ENCODE measurements around the gene FAIM2. TPM values are rescaled to one million over a fixed set of nuclear protein-coding genes. Genes with fewer than 3 reads are reported as not detected.
"Not testable (repeated sequence)": the region's sequence is repeated elsewhere in the genome, so short reads cannot be mapped to it uniquely, and the experiment has no call there.

FAIM2 gene
- polyA plus RNA-seq, 2 of the 4 experiments (the other 2 are of a cell fraction): 0.23 TPM; not detected in 1

- CTCF ChIA-PET: interaction anchor here (0.8 to 11.5 kb wide), 6 partner anchors 10 to 229 kb away, joined by 3 to 104 read pairs (median 8); no protein-coding TSS in a partner anchor
- Histone ChIP-seq H3K9me3 (no peaks in the 10 kb centered on the region), H3K4me1 (no peaks in the 10 kb centered on the region; the same call in 2 of the 3 replicates), H3K27ac (no peak overlapping the region), H3K4me3 (no peak overlapping the region), H3K4me2 (no peak overlapping the region)
- TF ChIP-seq HOXB5 (CRISPR knock-in tag; IDR thresholded peaks at IDR 0.05): no peak
- TF ChIP-seq RAD21 (conservative IDR thresholded peaks at IDR 0.05 in 1 of 2, IDR thresholded peaks at IDR 0.05 in 1 of 2): no peak
- DNase-seq (ENCODE audit: low read depth in 1 of 2, low spot score in 1 of 2): no peak
- no peak for FAIRE-seq
- 88% methylated on average over 5 of the region's 5 CpGs for WGBS (ENCODE audit: missing lambda C conversion rate)
- no peak for ATAC-seq
- POLR2A ChIA-PET: no interaction called here
Observed at GRCh38 chr12:49872381-49872780, 31.3 kb downstream of the FAIM2 start.

- H3K4me3 ChIP-seq; FAIRE-seq; H3K27ac ChIP-seq; DNase-seq (ENCODE audit: low read depth in 1 of 2, low spot score in 1 of 2); H3K4me2 ChIP-seq; H3K4me1 ChIP-seq; H3K9me3 ChIP-seq; POLR2A ChIA-PET; ATAC-seq: not testable (repeated sequence)
- CTCF ChIA-PET: interaction anchor here (0.8 to 11.5 kb wide), 7 partner anchors 11 to 228 kb away, joined by 3 to 104 read pairs (median 7); no protein-coding TSS in a partner anchor
- 78% methylated on average over 8 of the region's 8 CpGs for WGBS (ENCODE audit: missing lambda C conversion rate)
Observed at GRCh38 chr12:49871811-49872251, 31.9 kb downstream of the FAIM2 start.

DNA sequence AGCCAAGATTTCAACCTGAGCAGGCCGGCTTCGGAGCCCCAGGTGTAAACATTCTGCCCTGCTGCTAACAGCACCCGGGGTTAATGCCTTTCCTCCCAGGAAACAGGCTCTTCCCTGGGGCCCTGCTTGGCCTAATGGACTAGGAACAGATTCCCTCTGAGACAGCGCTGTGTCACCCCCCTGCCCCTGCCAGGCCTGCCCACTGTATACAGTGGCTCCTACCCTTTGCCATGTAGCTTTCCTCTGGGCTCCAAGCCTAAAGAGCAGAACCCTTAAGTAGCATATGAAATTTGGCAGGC is 32.5 kb downstream of the FAIM2 start:
- Histone ChIP-seq H3K27ac (no peak overlapping the region), H3K4me3 (no peak overlapping the region), H3K4me2 (no peak overlapping the region), H3K4me1 (no peaks in the 10 kb centered on the region; the same call in 2 of the 3 replicates), H3K9me3 (no peaks in the 10 kb centered on the region)
- ChIA-PET CTCF (interaction anchor here (0.9 to 11.5 kb wide), 7 partner anchors 11 to 305 kb away, joined by 3 to 104 read pairs (median 7); no protein-coding TSS in a partner anchor), POLR2A (no interaction called here)
- ATAC-seq (no peak), DNase-seq (ENCODE audit: low read depth in 1 of 2, low spot score in 1 of 2) (no peak), FAIRE-seq (no peak)
- no peak for TF ChIP-seq HOXB5 (CRISPR knock-in tag; IDR thresholded peaks at IDR 0.05)
- no peak for TF ChIP-seq RNF2 (IDR thresholded peaks at IDR 0.05; ENCODE audit: borderline replicate concordance, low read depth)
- no peak for TF ChIP-seq NFE2L2 (conservative IDR thresholded peaks at IDR 0.05; ENCODE audit: low read length)
- no peak for TF ChIP-seq MYC (IDR thresholded peaks at IDR 0.05; ENCODE audit: borderline replicate concordance, low read length)
- no peak for TF ChIP-seq JUN (IDR thresholded peaks at IDR 0.05)
- no peak for TF ChIP-seq KDM1A (IDR thresholded peaks at IDR 0.05; ENCODE audit: low read depth)
- 77% methylated on average over 4 of the region's 4 CpGs for WGBS (ENCODE audit: missing lambda C conversion rate)

GRCh38 chr12:49870501-49871262 is 33.0 kb downstream of the FAIM2 start:
- Histone ChIP-seq H3K4me2 (no peak overlapping the region), H3K9me3 (no peaks in the 10 kb centered on the region), H3K27ac (no peak overlapping the region), H3K4me3 (no peak overlapping the region), H3K4me1 (no peaks in the 10 kb centered on the region; the same call in 2 of the 3 replicates)
- ATAC-seq (no peak), FAIRE-seq (no peak), DNase-seq (ENCODE audit: low read depth in 1 of 2, low spot score in 1 of 2) (no peak)
- CTCF ChIA-PET: interaction anchor here (0.7 to 11.5 kb wide), 11 partner anchors 12 to 305 kb away, joined by 3 to 104 read pairs (median 7); no protein-coding TSS in a partner anchor
- WGBS (ENCODE audit: missing lambda C conversion rate): 88% methylated on average over 11 of the region's 11 CpGs
- TF ChIP-seq CTCF (IDR thresholded peaks at IDR 0.05) (no peak), ZNF302 (CRISPR knock-in tag; IDR thresholded peaks at IDR 0.05) (no peak), FOSL2 (IDR thresholded peaks at IDR 0.05) (no peak), FOSL2 (CRISPR knock-in tag; IDR thresholded peaks at IDR 0.05) (no peak), PBX3 (IDR thresholded peaks at IDR 0.05) (no peak), PHF8 (IDR thresholded peaks at IDR 0.05; ENCODE audit: borderline replicate concordance, low read depth) (no peak), TFCP2L1 (CRISPR knock-in tag; IDR thresholded peaks at IDR 0.05) (no peak), HOXA7 (CRISPR knock-in tag; IDR thresholded peaks at IDR 0.05) (no peak), SREBF2 (IDR thresholded peaks at IDR 0.05) (no peak), FOXS1 (CRISPR knock-in tag; IDR thresholded peaks at IDR 0.05) (no peak), ESRRA (IDR thresholded peaks at IDR 0.05; ENCODE audit: borderline replicate concordance, low read length) (no peak), CHD4 (IDR thresholded peaks at IDR 0.05; ENCODE audit: borderline replicate concordance) (no peak)
- TF ChIP-seq, protein P1, sequence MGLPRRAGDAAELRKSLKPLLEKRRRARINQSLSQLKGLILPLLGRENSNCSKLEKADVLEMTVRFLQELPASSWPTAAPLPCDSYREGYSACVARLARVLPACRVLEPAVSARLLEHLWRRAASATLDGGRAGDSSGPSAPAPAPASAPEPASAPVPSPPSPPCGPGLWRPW (IDR thresholded peaks at IDR 0.05): no peak
- POLR2A ChIA-PET: no interaction called here

All from A549 (cell line).